Neuron (in vitro differentiated cells): ENCODE results near the gene PERM1.
"Not testable (repeated sequence)": the region's sequence is repeated elsewhere in the genome, so short reads cannot be mapped to it uniquely, and the experiment has no call there.

ENCODE experiments used
- H2AFZ ChIP-seq: one replicate; pipeline ENCODE4 v1.6.1; 2013; ENCODE audit warnings: low read depth, mild to moderate bottlenecking, inconsistent platforms, low read length, moderate library complexity
- H3K27me3 ChIP-seq: one replicate; pipeline ENCODE4 v1.6.1; 2013; ENCODE audit warnings: low read length; ENCODE audit not compliant: insufficient read depth
- H3K36me3 ChIP-seq: one replicate; pipeline ENCODE4 v1.6.1; 2013; ENCODE audit warnings: low read length; ENCODE audit not compliant: insufficient read depth
- H3K4me1 ChIP-seq: one replicate; pipeline ENCODE4 v1.6.1; 2013; ENCODE audit warnings: low read length; ENCODE audit not compliant: insufficient read depth
- H3K4me3 ChIP-seq: 2 replicates; pipeline ENCODE4 v1.5.1; 2013; ENCODE audit warnings: mild to moderate bottlenecking, low read length, moderate library complexity
- H3K9me3 ChIP-seq: one replicate; pipeline ENCODE4 v1.6.1; 2013; ENCODE audit warnings: low read length

Gene PERM1

GRCh38 chr1:983798-984475 is 2.0 kb upstream of the PERM1 start:
- H3K36me3 ChIP-seq = no peaks in the 10 kb centered on the region
- peaks cover 20% of the 10 kb centered on the region for H3K27me3 ChIP-seq
- H3K4me1 ChIP-seq = peaks cover 2% of the 10 kb centered on the region
- H3K4me3 ChIP-seq = no peak overlapping the region
- H3K9me3 ChIP-seq = peaks cover 2% of the 10 kb centered on the region
- no peak overlapping the region for H2AFZ ChIP-seq

GRCh38 chr1:982765-983436 is 1.0 kb upstream of the PERM1 start:
- Histone ChIP-seq H3K27me3 (peaks cover 20% of the 10 kb centered on the region), H3K4me3 (no peak overlapping the region), H3K9me3 (peaks cover 4% of the 10 kb centered on the region), H2AFZ (no peak overlapping the region), H3K4me1 (peaks cover 2% of the 10 kb centered on the region), H3K36me3 (no peaks in the 10 kb centered on the region)

- Histone ChIP-seq H3K27me3 (peaks cover 20% of the 10 kb centered on the region), H3K4me1 (peaks cover 2% of the 10 kb centered on the region), H3K4me3 (no peak overlapping the region), H3K36me3 (no peaks in the 10 kb centered on the region), H3K9me3 (peaks cover 4% of the 10 kb centered on the region), H2AFZ (no peak overlapping the region)
These were observed 370 bp downstream of the PERM1 start for GRCh38 chr1:981491-981954.

- peaks cover 3% of the 10 kb centered on the region for H3K4me1 ChIP-seq
- peaks cover 4% of the 10 kb centered on the region for H3K9me3 ChIP-seq
- H2AFZ ChIP-seq = no peak overlapping the region
- H3K4me3 ChIP-seq = no peak overlapping the region
- no peaks in the 10 kb centered on the region for H3K36me3 ChIP-seq
- peaks cover 19% of the 10 kb centered on the region for H3K27me3 ChIP-seq
These were observed 1.1 kb downstream of the PERM1 start for GRCh38 chr1:980602-981395.

GRCh38 chr1:980137-980571 is 1.7 kb downstream of the PERM1 start:
- Histone ChIP-seq H3K4me3 (no peak overlapping the region), H3K27me3 (peaks cover 23% of the 10 kb centered on the region), H3K4me1 (peaks cover 4% of the 10 kb centered on the region), H2AFZ (no peak overlapping the region), H3K9me3 (peaks cover 4% of the 10 kb centered on the region), H3K36me3 (no peaks in the 10 kb centered on the region)

- H3K36me3 ChIP-seq = no peaks in the 10 kb centered on the region
- peaks cover 4% of the 10 kb centered on the region for H3K9me3 ChIP-seq
- H3K4me1 ChIP-seq = peaks cover 4% of the 10 kb centered on the region
- peaks cover 27% of the 10 kb centered on the region for H3K27me3 ChIP-seq
- H2AFZ ChIP-seq = no peak overlapping the region
- no peak overlapping the region for H3K4me3 ChIP-seq
These were observed 2.2 kb downstream of the PERM1 start for GRCh38 chr1:979744-980072.

GRCh38 chr1:978835-979743 is 2.8 kb downstream of the PERM1 start:
- Histone ChIP-seq H2AFZ (no peak overlapping the region), H3K36me3 (no peaks in the 10 kb centered on the region), H3K4me1 (peaks cover 4% of the 10 kb centered on the region), H3K27me3 (peaks cover 33% of the 10 kb centered on the region), H3K4me3 (no peak overlapping the region), H3K9me3 (peaks cover 4% of the 10 kb centered on the region)

GRCh38 chr1:978069-978834 is 3.6 kb downstream of the PERM1 start:
- H3K4me1 ChIP-seq = peaks cover 10% of the 10 kb centered on the region
- H3K4me3 ChIP-seq = no peak overlapping the region
- no peaks in the 10 kb centered on the region for H3K36me3 ChIP-seq
- H3K9me3 ChIP-seq = peaks cover 4% of the 10 kb centered on the region
- no peak overlapping the region for H2AFZ ChIP-seq
- peaks cover 40% of the 10 kb centered on the region for H3K27me3 ChIP-seq

- not testable (repeated sequence) for H3K36me3 ChIP-seq, H3K4me3 ChIP-seq, H2AFZ ChIP-seq, H3K4me1 ChIP-seq, H3K9me3 ChIP-seq
- peaks cover 43% of the 10 kb centered on the region for H3K27me3 ChIP-seq
These were observed 5.1 kb downstream of the PERM1 start for GRCh38 chr1:976791-977190.

- Histone ChIP-seq H3K36me3 (no peaks in the 10 kb centered on the region), H2AFZ (no peak overlapping the region), H3K4me3 (no peak overlapping the region), H3K9me3 (peaks cover 4% of the 10 kb centered on the region), H3K4me1 (peaks cover 10% of the 10 kb centered on the region), H3K27me3 (peaks cover 44% of the 10 kb centered on the region)
These were observed 5.8 kb downstream of the PERM1 start for GRCh38 chr1:975896-976683.

- peaks cover 47% of the 10 kb centered on the region for H3K27me3 ChIP-seq
- H3K9me3 ChIP-seq = peaks cover 4% of the 10 kb centered on the region
- H3K4me3 ChIP-seq = no peak overlapping the region
- no peaks in the 10 kb centered on the region for H3K36me3 ChIP-seq
- H2AFZ ChIP-seq = no peak overlapping the region
- H3K4me1 ChIP-seq = peaks cover 10% of the 10 kb centered on the region
These were observed 6.5 kb downstream of the PERM1 start for GRCh38 chr1:975365-975764.
